SH-SY5Y (cell line): Measurements from ENCODE around the gene TMEM243.

Source experiments
- GATA2 ChIP-seq: IDR thresholded peaks from 2 replicates; pipeline ENCODE4 v1.6.1; 2011; ENCODE audit warnings: mild to moderate bottlenecking, low read depth, low read length
- GATA3 ChIP-seq: IDR thresholded peaks from 2 replicates; pipeline ENCODE4 v1.6.1; 2011; ENCODE audit warnings: low read depth, mild to moderate bottlenecking, low read length, moderate library complexity

DNA sequence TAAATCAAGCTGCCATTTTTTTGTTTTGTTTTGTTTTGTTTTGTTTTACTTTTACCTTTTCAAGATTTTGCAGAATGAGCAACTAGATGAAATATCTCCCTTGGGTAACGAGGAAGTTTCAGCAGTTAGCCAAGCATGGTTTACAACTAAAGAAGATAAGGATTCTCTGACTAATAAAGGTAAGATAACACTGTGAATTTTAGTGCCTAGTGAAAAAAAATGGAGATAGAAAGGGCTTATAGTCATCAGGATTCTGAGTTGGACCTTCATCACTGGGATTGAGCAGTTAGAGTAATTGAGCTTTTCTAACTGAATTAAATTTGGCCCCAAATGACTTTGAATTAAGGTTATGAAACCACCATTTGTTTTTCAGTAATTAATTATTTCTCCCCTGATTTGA, 46.1 kb downstream of the TMEM243 start:
- no peak for TF ChIP-seq GATA3
- TF ChIP-seq GATA2 = no peak
